OCI-LY3 (cell line): ENCODE results near the gene RPS28.

Experiments
- H2AFZ ChIP-seq: fragments of 200-600, 300-600 bp; shearing (Covaris generic); 2 replicates; pipeline ENCODE4 v1.6.0; 2014; ENCODE audit warnings: antibody characterized with exemption, low read depth, low read length
- H3K27ac ChIP-seq: fragments of 200-600, 300-600 bp; sonication (generic); 2 replicates; pipeline ENCODE4 v1.5.1; 2014; ENCODE audit warnings: mild to moderate bottlenecking, low read length, moderate library complexity, mixed read lengths
- H3K27me3 ChIP-seq: fragments of 200-600, 300-600 bp; sonication (generic); 2 replicates; pipeline ENCODE4 v1.6.1; 2014; ENCODE audit warnings: low read depth, low read length, mixed read lengths
- H3K36me3 ChIP-seq: fragments of 200-600, 300-600 bp; sonication (generic); replicated peaks from 2 replicates; pipeline ENCODE3; 2014; ENCODE audit warnings: low read depth, low read length, mixed read lengths
- H3K4me1 ChIP-seq: fragments of 300-600, 200-600 bp; sonication (generic); 2 replicates; pipeline ENCODE4 v1.6.1; 2014; ENCODE audit warnings: low read length, mixed read lengths
- H3K4me2 ChIP-seq: fragments of 200-600, 300-600 bp; sonication (generic); 2 replicates; pipeline ENCODE4 v1.6.1; 2014; ENCODE audit warnings: low read length, mixed read lengths
- H3K4me3 ChIP-seq: fragments of 300-600, 200-600 bp; sonication (generic); 2 replicates; pipeline ENCODE4 v1.5.1; 2014; ENCODE audit warnings: antibody characterized with exemption, mild to moderate bottlenecking, low read length, moderate library complexity
- H3K79me2 ChIP-seq: fragments of 300-600, 200-600 bp; shearing (Covaris generic); 2 replicates; pipeline ENCODE4 v1.6.1; 2014; ENCODE audit warnings: mild to moderate bottlenecking, low read length, mixed read lengths
- H3K9ac ChIP-seq: fragments of 300-600, 200-600 bp; shearing (Covaris generic); 2 replicates; pipeline ENCODE4 v1.6.0; 2014; ENCODE audit warnings: mild to moderate bottlenecking, low read length, moderate library complexity
- H3K9me3 ChIP-seq: fragments of 200-600, 300-600 bp; shearing (Covaris generic); 2 replicates; pipeline ENCODE4 v1.6.1; 2014; ENCODE audit warnings: low read length, mixed read lengths; ENCODE audit not compliant: insufficient read depth
- H4K20me1 ChIP-seq: fragments of 200-600, 300-600 bp; sonication (generic); 2 replicates; pipeline ENCODE4 v1.6.1; 2016; ENCODE audit warnings: low read length, mixed read lengths; ENCODE audit not compliant: insufficient read depth
- CTCF ChIP-seq: fragments of 200-600, 300-600 bp; sonication (generic); IDR thresholded peaks from 2 replicates; pipeline ENCODE4 v1.5.1; 2014; ENCODE audit warnings: antibody characterized with exemption, low read length, low read depth
- EZH2phosphoT487 ChIP-seq: fragments of 200-600 bp; shearing (Covaris generic); IDR thresholded peaks from 2 replicates; pipeline ENCODE4 v1.6.1; 2018; ENCODE audit warnings: antibody characterized with exemption, mixed run types, low read depth

Gene RPS28

GRCh38 chr19:8319807-8320520 is 1.3 kb upstream of the RPS28 start:
- TF ChIP-seq CTCF = no peak
- no peak for TF ChIP-seq EZH2phosphoT487
- H3K4me1 ChIP-seq = peaks cover 23% of the 10 kb centered on the region
- H3K36me3 ChIP-seq = peaks cover 45% of the 10 kb centered on the region
- no peak overlapping the region for H2AFZ ChIP-seq
- H3K27me3 ChIP-seq = no peaks in the 10 kb centered on the region
- no peaks in the 10 kb centered on the region for H3K9me3 ChIP-seq
- peak overlapping the region; percentile 95 for H3K9ac ChIP-seq
- H3K4me3 ChIP-seq = peak overlapping the region; percentile 91
- H3K4me2 ChIP-seq = peak overlapping the region; percentile 98
- peaks cover 15% of the 10 kb centered on the region for H4K20me1 ChIP-seq
- peaks cover 57% of the 10 kb centered on the region for H3K79me2 ChIP-seq
- H3K27ac ChIP-seq = peak overlapping the region; percentile 59

- Histone ChIP-seq H4K20me1 (peaks cover 15% of the 10 kb centered on the region), H3K4me3 (peak overlapping the region; percentile 91), H3K9ac (peak overlapping the region; percentile 95), H3K27ac (peak overlapping the region; percentile 59), H3K4me1 (peaks cover 23% of the 10 kb centered on the region), H3K27me3 (no peaks in the 10 kb centered on the region), H3K79me2 (peaks cover 57% of the 10 kb centered on the region), H3K4me2 (peak overlapping the region; percentile 98), H3K9me3 (no peaks in the 10 kb centered on the region), H2AFZ (peak overlapping the region; percentile 48), H3K36me3 (peaks cover 45% of the 10 kb centered on the region)
- no peak for TF ChIP-seq CTCF
- TF ChIP-seq EZH2phosphoT487 = no peak
These were observed 681 bp upstream of the RPS28 start for GRCh38 chr19:8320564-8321066.

GRCh38 chr19:8321986-8322637 is 816 bp downstream of the RPS28 start:
- H3K27me3 ChIP-seq = no peaks in the 10 kb centered on the region
- H3K4me1 ChIP-seq = peaks cover 23% of the 10 kb centered on the region
- peaks cover 55% of the 10 kb centered on the region for H3K79me2 ChIP-seq
- H3K4me3 ChIP-seq = peak overlapping the region; percentile 91
- H2AFZ ChIP-seq = no peak overlapping the region
- no peaks in the 10 kb centered on the region for H3K9me3 ChIP-seq
- peak overlapping the region; percentile 42 for H3K27ac ChIP-seq
- H3K36me3 ChIP-seq = peaks cover 39% of the 10 kb centered on the region
- H4K20me1 ChIP-seq = peaks cover 15% of the 10 kb centered on the region
- peak overlapping the region; percentile 90 for H3K9ac ChIP-seq
- no peak for TF ChIP-seq CTCF
- no peak for TF ChIP-seq EZH2phosphoT487
- H3K4me2 ChIP-seq = peak overlapping the region; percentile 97

GRCh38 chr19:8322638-8322997 is 1.3 kb downstream of the RPS28 start:
- peaks cover 51% of the 10 kb centered on the region for H3K79me2 ChIP-seq
- no peaks in the 10 kb centered on the region for H3K27me3 ChIP-seq

More at GRCh38 chr19:8322638-8322997, 1.3 kb downstream of the RPS28 start:
- H4K20me1 ChIP-seq = peaks cover 15% of the 10 kb centered on the region
- H2AFZ ChIP-seq = no peak overlapping the region
- H3K9me3 ChIP-seq = no peaks in the 10 kb centered on the region
- no peak overlapping the region for H3K27ac ChIP-seq
- peaks cover 23% of the 10 kb centered on the region for H3K4me1 ChIP-seq
- peak overlapping the region; percentile 91 for H3K4me3 ChIP-seq
- TF ChIP-seq CTCF = no peak
- no peak for TF ChIP-seq EZH2phosphoT487
- peak overlapping the region; percentile 97 for H3K4me2 ChIP-seq
- peaks cover 37% of the 10 kb centered on the region for H3K36me3 ChIP-seq
- H3K9ac ChIP-seq = peak overlapping the region; percentile 90
